ENCODE measurements around the gene COL4A4. TPM values are rescaled to one million over a fixed set of nuclear protein-coding genes. Genes with fewer than 3 reads are reported as not detected.

The COL4A4 gene
- total RNA-seq = 1 to 10 TPM; 1.5 to 4.6 (median 2.6) TPM

GRCh38 chr2:227163998-227164762 is at the start of gene COL4A4, which contains the start of gene COL4A3:
Gene COL4A4, minus strand, starts transcription at chr2:227164205. Its CDS starts 16,722 bp downstream, at chr2:227147483.
Gene COL4A3, plus strand, starts transcription at chr2:227164624. Its CDS starts 103 bp downstream, at chr2:227164727.
- H3K4me3 ChIP-seq = peak within 1 kb of the TSS; percentile 26 to 60 (median 46)
- no peaks in the 10 kb centered on the region for H3K36me3 ChIP-seq
- WGBS, 2 donors (ENCODE audit: low coverage in 1 of 2) = 2% methylated on average over 48 of the region's 77 CpGs; no CpG with 5 or more reads in 1 of the 2 donors
- peak within 1 kb of the TSS; percentile 49 to 79 (median 62) for H3K27ac ChIP-seq
- intact Hi-C loops (cut with DNase I; ENCODE audit: low total_unique reads) = no loop called here
- no peaks in the 10 kb centered on the region for H3K9me3 ChIP-seq
- TF ChIP-seq POLR2AphosphoS5 (IDR thresholded peaks at IDR 0.05) (no peak), EP300 (IDR thresholded peaks at IDR 0.05; ENCODE audit: low read depth) (no peak), CTCF (IDR thresholded peaks at IDR 0.05) (no peak), POLR2A (IDR thresholded peaks at IDR 0.05) (no peak)
- peaks cover 60% of the 10 kb centered on the region for H3K27me3 ChIP-seq
- H3K4me1 ChIP-seq = peaks cover 6 to 19% (median 17%) of the 10 kb centered on the region in 4 donors
- DNase-seq = peak; percentile 60
- in situ Hi-C loops (cut with MboI; ENCODE audit: low pct_ligation_motif_present in 1 of 4, low pct_unique_long_range_greater_than_20kb in 1 of 4, low sequenced_read_pairs in 3 of 4) = no loop called here

GRCh38 chr2:227207573-227207972 is 43.6 kb upstream of the COL4A4 start:
- 86 to 94% methylated on average over 2 of the region's 2 CpGs for WGBS, 2 donors (ENCODE audit: low coverage in 1 of 2)
- no peak for TF ChIP-seq CTCF (IDR thresholded peaks at IDR 0.05)
- no peak for TF ChIP-seq EP300 (IDR thresholded peaks at IDR 0.05; ENCODE audit: low read depth)
- TF ChIP-seq POLR2A (IDR thresholded peaks at IDR 0.05) = no peak
- TF ChIP-seq POLR2AphosphoS5 (IDR thresholded peaks at IDR 0.05) = no peak
- no peaks in the 10 kb centered on the region for H3K4me1 ChIP-seq
- intact Hi-C loops (cut with DNase I; ENCODE audit: low total_unique reads) = no loop called here
- H3K27me3 ChIP-seq = no peaks in the 10 kb centered on the region
- H3K36me3 ChIP-seq = no peaks in the 10 kb centered on the region
- no peak for DNase-seq
- in situ Hi-C loops (cut with MboI; ENCODE audit: low pct_ligation_motif_present in 1 of 4, low pct_unique_long_range_greater_than_20kb in 1 of 4, low sequenced_read_pairs in 3 of 4) = no loop called here
- no peak overlapping the region for H3K27ac ChIP-seq
- no peaks in the 10 kb centered on the region for H3K9me3 ChIP-seq
- no peak overlapping the region for H3K4me3 ChIP-seq

- DNase-seq = no peak
- no peak overlapping the region for H3K4me3 ChIP-seq
- TF ChIP-seq CTCF (IDR thresholded peaks at IDR 0.05) = no peak
- no peak for TF ChIP-seq POLR2AphosphoS5 (IDR thresholded peaks at IDR 0.05)
- TF ChIP-seq EP300 (IDR thresholded peaks at IDR 0.05; ENCODE audit: low read depth) = no peak
- no peak for TF ChIP-seq POLR2A (IDR thresholded peaks at IDR 0.05)
- 90 to 93% methylated on average over 8 to 9 of the region's 9 CpGs for WGBS, 2 donors (ENCODE audit: low coverage in 1 of 2)
- intact Hi-C loops (cut with DNase I; ENCODE audit: low total_unique reads) = no loop called here
- H3K9me3 ChIP-seq = no peaks in the 10 kb centered on the region
- no peaks in the 10 kb centered on the region for H3K27me3 ChIP-seq
- H3K4me1 ChIP-seq = no peaks in the 10 kb centered on the region
- no peak overlapping the region for H3K27ac ChIP-seq
- H3K36me3 ChIP-seq = no peaks in the 10 kb centered on the region
- in situ Hi-C loops (cut with MboI; ENCODE audit: low pct_ligation_motif_present in 1 of 4, low pct_unique_long_range_greater_than_20kb in 1 of 4, low sequenced_read_pairs in 3 of 4) = no loop called here
Measured at GRCh38 chr2:227206406-227206805, 42.4 kb upstream of the COL4A4 start.

GRCh38 chr2:227205701-227206100 is 41.7 kb upstream of the COL4A4 start:
- no peak for TF ChIP-seq POLR2A (IDR thresholded peaks at IDR 0.05)
- TF ChIP-seq POLR2AphosphoS5 (IDR thresholded peaks at IDR 0.05) = no peak
- no peak for TF ChIP-seq CTCF (IDR thresholded peaks at IDR 0.05)
- TF ChIP-seq EP300 (IDR thresholded peaks at IDR 0.05; ENCODE audit: low read depth) = no peak
- WGBS, 2 donors (ENCODE audit: low coverage in 1 of 2) = 80 to 83% methylated on average over 2 to 4 of the region's 4 CpGs
- no peak for DNase-seq
- intact Hi-C loops (cut with DNase I; ENCODE audit: low total_unique reads) = no loop called here
- in situ Hi-C loops (cut with MboI; ENCODE audit: low pct_ligation_motif_present in 1 of 4, low pct_unique_long_range_greater_than_20kb in 1 of 4, low sequenced_read_pairs in 3 of 4) = no loop called here
- Histone ChIP-seq H3K4me1 (no peaks in the 10 kb centered on the region), H3K36me3 (no peaks in the 10 kb centered on the region), H3K4me3 (no peak overlapping the region), H3K9me3 (no peaks in the 10 kb centered on the region), H3K27ac (no peak overlapping the region), H3K27me3 (no peaks in the 10 kb centered on the region)

All from transverse colon (tissue), 4 donors.